GM21526 (cell line): ENCODE measurements around the gene TNS3.
"Not testable (repeated sequence)": the region's sequence is repeated elsewhere in the genome, so short reads cannot be mapped to it uniquely, and the experiment has no call there.

Experiments used
- ATAC-seq: cut with Tn5 transposase; IDR thresholded peaks from one replicate; pipeline ENCODE4 v1.9.1; 2021; ENCODE audit warnings: moderate library complexity; ENCODE audit not compliant: unreplicated experiment, low FRiP score

The TNS3 gene

GRCh38 chr7:47280114-47280513, 301.8 kb downstream of the TNS3 start:
- ATAC-seq = no peak

DNA sequence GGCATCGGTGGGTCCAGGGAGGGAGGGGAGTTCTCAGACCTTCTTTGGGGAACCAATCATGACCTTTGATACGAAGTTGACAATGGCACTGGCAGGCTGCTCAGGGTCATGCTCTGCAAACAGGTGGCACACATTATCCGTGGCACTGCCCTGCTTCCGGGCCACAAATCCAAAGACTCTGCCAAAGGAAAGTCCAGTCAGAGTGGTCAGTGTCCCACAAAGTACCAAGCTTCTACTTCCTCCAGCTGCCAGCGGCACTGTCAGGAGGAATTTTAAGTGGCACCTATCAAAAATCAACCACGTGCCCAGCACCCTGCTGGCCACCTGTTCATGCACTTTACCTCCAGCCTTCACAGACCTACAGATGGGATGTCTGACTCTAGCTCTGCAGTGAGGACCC, 303.9 kb downstream of the TNS3 start:
- ATAC-seq = no peak

DNA sequence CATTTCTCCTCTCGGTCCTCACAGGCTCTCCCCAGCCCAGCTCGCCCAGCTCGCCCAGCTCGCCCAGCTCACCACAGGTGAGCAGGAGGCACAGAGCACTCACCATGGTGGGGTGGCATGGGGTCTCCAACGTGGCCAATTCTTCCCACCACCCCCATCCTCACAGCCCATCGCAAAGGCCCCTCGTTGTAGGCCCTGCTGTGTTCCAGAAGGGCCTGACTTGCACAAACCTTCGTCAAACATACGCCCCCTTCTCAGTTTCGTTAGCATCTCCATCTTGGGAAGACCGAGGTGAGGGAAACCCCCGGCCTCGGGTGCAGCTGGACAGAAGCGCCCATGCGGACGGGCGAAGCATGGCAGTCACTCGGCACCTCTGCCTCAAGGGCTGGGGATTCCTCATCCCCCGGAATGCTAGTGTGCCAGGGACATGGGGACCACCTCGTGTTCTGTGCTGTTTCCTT, 304.6 kb downstream of the TNS3 start:
- no peak for ATAC-seq

DNA sequence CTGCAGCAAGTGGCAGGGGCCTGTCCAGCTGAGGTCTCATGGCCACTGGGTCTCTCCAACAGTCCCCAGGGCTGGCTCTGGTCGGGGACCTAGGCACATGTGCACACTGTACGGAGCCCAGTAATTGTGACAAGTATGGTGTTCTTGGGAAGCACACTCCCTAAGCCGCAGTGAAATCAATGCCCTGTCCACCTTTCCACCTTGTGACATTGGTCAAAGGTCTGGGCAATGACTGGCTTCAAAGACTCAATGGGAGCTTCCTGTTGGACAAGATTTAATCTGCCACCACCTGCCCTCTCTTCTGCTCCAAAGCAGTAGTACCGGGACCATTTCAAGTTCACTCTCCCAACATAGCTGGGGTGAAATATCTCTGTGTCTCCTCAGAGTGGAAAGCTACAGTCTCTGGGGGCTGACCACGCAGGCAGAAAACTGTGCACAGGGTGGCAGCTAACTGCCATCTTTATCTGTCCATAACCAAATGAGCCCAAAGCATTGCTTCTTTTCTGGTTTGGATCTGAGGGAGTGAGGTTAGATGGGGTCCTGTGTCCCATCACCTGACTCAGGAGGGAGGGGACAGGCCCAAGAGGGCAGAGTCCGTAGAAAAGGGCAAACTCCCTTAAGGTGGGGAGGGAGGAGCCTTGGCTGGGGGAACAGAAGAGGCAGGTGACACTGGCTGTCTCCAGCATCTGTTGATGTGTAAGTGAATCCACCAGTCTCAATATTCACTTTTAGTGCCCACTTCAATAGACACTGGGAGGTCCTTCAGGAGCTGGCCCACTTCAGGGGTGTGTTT, 307.7 kb downstream of the TNS3 start:
- ATAC-seq = no peak

GRCh38 chr7:47273088-47273487, 308.8 kb downstream of the TNS3 start:
- ATAC-seq = no peak

GRCh38 chr7:47271749-47272148, 310.2 kb downstream of the TNS3 start:
- ATAC-seq = no peak

DNA sequence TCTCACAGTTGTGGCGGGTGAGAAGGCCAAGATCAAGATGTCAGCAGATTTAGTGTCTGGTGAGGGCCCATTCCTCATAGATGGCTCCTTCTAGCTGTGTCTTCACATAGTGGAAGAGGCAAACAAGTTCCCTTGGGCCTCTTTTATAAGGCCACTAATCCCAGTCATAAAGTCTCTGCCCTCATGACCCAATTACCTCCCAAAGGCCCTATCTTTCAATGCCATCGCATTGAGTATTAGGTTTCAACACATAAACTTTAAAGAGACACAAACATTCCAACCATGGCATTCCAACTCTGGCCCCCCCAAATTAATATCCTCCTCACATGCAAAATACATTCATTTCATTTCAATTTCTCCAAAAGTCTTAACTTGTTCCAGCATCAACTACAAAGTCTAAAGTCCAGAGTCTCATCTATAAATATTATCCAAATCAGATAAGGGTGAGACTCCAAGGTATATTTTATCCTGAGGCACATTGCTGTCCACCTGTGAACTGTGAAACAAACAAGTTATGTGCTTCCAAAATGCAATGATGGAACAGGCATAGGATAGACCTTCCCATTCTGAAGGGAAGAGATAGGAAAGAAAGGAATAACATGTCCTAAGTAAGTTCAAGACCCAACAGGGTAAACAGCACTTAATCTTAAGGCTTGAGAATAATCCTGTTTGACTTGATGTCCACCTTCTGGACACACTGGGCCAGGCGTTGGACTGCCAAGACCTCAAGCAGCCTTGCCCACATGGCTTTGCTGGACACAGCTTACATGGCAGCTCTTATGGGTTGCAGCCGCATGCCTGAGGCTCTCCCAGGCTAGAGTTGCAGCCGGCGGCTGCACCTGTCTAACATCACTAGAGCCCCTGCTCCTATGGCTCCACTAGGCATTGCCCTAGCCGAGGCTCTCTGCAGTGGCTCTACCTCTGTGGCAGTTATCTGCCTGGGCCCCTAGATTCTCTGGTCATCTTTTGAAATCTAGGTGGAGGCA, 312.8 kb downstream of the TNS3 start:
- no peak for ATAC-seq

- ATAC-seq = no peak
These were observed 314.6 kb downstream of the TNS3 start for GRCh38 chr7:47267346-47267745.

- no peak for ATAC-seq
These were observed 315.1 kb downstream of the TNS3 start for GRCh38 chr7:47266799-47267198.

DNA sequence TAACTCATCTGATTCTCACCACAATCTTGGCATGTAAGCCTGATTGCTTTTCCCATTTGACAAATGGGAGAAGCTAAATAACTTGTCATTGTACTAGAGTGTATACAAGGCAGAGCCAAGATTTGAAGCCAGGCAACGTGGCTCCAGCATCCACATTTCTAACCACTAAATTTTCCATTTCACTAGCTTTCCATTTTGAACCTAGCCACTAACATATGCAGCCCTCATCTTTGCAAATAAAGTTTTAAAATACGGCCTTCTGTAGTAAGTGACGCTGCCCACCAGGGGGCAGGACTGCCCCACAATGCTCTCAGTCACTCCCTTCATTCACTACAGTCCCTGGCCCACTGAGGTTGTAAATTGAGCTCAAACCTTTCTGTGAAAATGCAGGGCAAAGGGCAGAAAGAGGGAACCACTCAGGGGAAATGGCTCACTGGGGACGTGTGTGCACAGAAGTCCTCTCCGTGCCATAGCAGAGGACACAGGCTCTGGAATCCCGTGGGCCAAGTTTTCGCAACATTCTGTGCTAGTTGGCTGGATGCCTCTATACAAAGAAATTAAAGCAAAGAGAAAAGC, 315.7 kb downstream of the TNS3 start:
- ATAC-seq = peak; percentile 91

DNA sequence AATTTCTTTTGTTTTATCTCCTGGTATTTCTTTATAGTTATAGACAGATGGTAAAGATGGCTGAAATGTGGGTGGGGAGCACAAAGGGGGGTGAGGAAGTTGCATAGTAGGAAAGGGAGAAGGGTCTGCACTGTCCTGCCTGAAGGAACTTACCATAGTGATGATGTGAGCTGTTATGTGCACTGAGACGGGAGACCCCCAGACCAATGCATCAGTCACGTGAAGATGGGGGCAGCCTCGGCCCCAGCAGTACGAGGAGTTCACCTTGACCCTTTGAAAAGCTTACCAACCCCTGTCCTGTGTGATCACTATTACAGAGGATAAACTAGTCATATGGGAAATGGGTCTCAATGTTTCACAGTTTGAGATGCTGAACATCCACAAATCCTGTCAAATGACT, 316.3 kb downstream of the TNS3 start:
- ATAC-seq = no peak

- no peak for ATAC-seq
These were observed 317.8 kb downstream of the TNS3 start for GRCh38 chr7:47264021-47264651.

DNA sequence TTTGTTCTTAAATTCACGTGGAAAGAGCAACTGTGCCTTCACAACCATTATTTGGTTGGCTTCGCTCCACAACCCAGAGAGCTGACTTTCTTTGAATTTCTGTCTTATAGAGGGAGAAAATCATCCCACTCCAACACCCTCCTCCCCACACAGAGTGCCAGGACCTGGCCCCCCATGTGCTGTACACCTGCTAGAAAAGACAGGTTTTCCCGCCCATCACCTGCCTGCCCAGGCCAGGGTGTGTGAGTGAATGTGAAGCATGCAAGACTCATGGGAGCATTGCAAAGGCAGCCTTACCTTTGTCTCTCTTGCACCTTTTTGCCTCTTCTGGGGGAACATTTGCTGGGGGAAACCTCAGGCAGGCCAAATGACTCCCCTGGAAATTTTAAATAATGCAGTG, 319.0 kb downstream of the TNS3 start:
- no peak for ATAC-seq

DNA sequence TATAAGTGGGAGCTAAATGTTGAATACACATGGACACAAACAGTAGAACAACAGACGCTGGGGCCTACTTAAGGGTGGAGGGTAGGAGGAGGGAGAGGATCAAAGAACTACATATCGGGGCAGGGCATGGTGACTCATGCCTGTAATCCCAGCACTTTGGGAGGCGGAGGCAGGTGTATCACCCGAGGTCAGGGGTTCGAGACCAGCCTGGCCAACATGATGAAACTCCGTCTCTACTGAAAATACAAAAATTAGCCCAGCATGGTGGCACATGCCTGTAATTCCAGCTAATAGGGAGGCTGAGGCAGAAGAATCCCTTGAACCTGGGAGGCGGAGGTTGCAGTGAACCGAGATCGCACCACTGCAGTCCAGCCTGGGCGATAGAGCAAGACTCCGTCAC, 319.8 kb downstream of the TNS3 start:
- not testable (repeated sequence) for ATAC-seq

GRCh38 chr7:47260270-47260669, 321.6 kb downstream of the TNS3 start:
- no peak for ATAC-seq

DNA sequence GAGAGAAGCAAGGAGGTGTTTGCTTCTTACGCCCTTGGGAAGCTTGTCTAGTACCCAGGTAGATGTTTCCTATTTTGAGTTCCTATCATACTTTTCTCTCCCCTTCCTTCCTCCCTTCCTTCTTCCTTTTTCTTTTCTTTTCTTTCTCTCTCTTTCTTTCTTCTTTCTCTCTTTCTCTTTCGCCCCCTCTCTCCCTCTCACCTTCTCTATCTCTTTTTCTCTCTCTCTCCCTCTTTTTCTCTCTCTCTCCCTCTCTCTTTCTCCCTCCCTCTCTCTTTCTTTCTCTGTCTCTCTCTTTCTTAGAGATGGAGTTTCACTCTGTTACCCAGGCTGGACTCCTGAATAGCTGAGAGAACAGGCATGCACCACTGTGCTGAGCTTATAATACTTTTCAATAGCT, 322.2 kb downstream of the TNS3 start:
- no peak for ATAC-seq

DNA sequence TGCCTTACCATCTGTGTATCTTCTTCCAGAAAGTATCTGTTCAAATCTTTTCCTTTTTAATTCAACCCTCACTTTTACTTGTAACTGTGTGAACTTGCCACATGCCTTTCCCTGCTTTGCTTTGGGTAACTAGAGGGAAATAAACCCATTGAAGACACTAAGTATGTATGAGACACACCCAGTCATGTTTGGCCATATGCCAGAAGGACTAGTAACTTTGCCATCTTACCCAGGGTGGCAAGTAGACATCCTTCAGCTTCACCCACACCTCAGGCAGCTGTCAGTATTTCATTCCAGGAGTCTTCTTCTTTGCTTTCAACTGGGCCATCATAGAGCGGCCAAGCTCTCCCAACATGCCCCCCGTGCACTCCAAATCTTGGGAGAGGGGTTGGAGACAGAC, 323.1 kb downstream of the TNS3 start:
- no peak for ATAC-seq

DNA sequence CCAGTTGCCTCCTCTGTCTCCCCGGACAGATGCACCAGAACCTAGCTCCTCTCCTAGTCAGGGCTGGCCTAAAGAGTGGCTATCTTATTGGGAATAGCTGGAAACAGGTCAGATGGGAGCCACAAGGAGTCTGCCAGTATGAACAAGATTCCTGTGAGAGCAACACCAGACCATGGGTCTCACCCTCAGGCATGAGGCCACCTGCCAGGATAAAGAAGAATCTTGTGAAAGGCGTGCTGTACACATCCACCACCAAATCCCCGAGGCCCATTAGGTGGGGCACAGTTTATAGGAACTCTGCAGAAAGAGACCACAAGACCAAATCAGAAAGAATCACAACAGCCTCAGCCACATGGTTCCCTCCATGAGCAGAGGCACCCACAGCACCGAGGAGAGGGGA, 325.9 kb downstream of the TNS3 start:
- no peak for ATAC-seq

DNA sequence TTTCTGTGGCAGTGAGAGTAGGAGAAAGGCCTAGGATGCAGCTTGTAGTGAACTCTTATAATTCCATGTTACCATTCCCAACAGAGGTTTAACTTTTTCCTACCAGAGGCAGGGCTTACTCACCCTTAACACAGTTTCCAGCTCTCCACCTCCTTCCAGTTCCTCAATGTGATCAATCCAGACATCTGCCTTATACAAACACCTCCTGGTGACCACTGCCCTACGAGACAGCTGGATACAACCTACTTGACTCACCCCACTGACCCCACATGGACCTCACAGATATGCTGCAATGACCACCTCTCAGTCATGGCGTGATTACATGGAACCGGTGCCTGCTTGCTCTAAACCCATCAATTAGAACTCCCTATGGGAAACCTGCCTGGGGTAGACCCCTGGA, 326.5 kb downstream of the TNS3 start:
- no peak for ATAC-seq

GRCh38 chr7:47255007-47255406, 326.9 kb downstream of the TNS3 start:
- ATAC-seq = no peak
